Measurements from ENCODE around the gene LDLRAD3.

LDLRAD3 gene

DNA sequence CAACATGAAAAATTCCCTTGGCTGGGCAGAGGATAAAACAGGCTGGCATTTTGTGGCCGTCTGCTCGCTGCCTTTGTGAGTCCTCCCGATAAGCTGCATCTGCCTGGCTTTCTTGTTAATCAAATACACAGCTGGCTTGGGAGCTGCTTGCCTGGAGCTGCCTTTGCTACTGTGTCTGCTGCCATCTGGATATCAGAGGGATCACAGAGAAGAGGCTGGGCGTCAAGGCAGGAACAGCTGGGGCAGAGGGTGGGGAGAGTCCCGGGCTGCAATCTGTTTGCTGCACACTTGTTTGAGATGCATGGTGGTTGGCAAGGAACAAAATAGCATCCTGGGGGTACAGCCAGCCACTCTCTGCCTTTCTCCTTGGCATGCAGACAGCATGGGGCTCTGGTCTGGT lies 309.4 kb downstream of the LDLRAD3 start:
- no peak for DNase-seq

- DNase-seq: no peak
Measured at GRCh38 chr11:36254713-36255112, 310.9 kb downstream of the LDLRAD3 start.

DNA sequence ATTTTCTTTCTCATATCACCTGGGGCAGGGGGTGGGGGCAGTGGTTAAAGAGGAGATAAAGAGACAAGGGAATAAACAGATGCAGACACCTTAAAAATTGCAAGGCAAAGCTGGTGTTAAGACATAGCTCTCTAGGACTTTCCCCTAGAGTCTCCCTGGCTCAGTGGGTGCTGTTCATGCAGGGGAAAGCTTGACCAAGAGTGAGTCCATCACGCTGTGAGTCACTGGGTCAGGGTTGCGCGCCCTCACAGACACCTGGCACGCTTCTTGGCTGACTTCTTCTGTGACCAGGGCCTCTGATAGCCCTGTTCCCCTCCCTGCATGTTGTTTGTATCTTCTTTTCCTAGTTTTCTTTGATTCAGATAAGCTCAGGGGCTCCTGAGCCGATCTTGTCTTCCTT lies 313.5 kb downstream of the LDLRAD3 start:
- no peak for DNase-seq

- peak in 1 of 2 experiments; percentile 42 for DNase-seq
Measured at GRCh38 chr11:36258730-36259360, 315.0 kb downstream of the LDLRAD3 start.

- DNase-seq: no peak
Measured at GRCh38 chr11:36261094-36261493, 317.2 kb downstream of the LDLRAD3 start.

- no peak for DNase-seq
Measured at GRCh38 chr11:36264011-36264972, 320.4 kb downstream of the LDLRAD3 start.

GRCh38 chr11:36264973-36265344 lies 321.1 kb downstream of the LDLRAD3 start:
- no peak for DNase-seq

DNA sequence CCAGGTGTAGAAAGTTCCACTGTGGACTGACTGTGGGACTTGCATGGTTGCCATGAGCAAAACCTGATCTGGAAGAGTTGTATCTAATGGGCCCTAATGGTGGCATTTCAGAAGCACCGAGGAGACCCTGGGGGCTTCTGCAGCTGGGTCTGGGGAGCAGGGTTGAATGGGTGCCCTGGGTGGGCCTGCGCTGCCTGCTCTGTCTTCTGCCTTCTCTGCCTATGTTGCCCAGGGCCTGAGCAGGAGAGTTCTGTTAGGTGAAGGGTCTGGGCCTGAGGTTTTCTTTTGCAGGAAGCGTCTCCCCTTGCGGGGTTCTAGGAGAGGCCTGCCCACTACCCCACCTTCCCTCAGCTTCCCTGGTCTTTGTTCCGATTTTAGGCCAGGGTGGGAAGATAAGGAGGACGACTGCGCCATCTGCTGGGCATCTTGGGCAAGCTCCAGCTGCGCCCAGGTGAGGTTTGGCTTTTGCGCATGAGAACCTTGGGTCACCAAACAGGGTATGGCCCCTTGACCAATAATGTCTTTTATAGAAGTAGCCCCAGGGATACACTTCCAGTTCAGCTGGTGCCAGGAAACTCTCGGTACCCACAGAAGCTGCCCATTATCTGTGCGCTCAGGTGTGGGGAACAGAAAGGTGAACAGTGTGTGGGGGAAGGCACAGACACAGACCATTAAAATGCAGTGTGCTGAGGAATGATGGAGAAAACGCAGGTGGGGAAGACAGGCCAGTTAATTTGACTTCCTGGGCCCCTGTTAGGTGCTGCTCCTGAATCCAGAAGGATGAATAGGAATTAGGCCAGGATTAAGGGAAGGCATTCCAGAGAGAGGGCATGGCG lies 322.1 kb downstream of the LDLRAD3 start:
- DNase-seq: peak; percentile 78 to 79

DNA sequence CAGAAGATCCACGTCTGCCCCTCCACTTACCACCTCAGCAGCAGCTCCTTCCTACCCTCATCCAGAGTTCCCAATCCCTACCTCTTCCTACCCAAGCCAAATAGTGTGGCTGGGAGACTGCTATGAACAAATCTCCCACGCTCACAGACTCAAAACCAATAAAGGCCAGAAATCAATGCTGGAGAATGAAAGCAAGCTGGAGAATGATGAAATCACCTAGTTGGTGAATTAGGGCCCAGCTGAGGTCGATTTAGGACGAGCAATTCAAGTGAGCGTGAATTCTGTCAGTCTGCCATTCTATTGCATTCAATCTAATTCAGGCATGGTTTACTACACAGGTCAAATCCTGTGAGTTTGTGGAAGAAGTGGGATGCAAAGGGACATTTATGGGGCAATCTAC lies 322.9 kb downstream of the LDLRAD3 start:
- no peak for DNase-seq

DNA sequence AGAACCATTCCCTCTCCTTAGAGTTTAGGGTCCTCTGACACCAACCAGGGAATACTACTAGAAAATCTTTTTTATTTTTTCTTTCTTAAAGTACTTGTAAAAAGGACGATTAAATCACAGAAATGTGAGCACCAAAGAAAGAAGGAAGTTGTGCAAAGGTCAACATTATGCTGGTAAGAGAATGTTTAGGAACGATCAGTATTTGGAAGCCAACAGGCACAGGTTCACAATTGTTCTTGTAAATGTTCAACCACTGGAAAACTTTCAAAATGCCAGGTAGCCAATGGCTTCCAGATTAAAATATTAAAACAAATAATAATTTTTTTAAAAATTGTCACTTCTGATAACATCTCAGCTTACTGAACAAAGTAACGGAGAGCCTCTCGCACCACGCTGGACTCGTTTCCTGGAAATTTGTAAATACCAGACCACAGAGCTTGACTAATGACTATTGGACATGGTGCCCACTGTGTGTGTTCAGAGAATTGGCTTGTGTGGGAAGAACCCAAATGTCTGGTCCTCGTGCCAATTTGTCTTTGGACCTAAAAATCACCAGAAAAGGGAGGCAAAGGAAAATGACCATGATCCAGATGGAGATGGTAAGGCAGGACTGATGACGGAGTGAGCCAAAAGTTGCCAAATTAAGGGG lies 324.6 kb downstream of the LDLRAD3 start:
- DNase-seq: no peak

GRCh38 chr11:36270701-36271100 lies 326.8 kb downstream of the LDLRAD3 start:
- DNase-seq: no peak

GRCh38 chr11:36271794-36272407 lies 328.0 kb downstream of the LDLRAD3 start:
- DNase-seq: no peak

DNA sequence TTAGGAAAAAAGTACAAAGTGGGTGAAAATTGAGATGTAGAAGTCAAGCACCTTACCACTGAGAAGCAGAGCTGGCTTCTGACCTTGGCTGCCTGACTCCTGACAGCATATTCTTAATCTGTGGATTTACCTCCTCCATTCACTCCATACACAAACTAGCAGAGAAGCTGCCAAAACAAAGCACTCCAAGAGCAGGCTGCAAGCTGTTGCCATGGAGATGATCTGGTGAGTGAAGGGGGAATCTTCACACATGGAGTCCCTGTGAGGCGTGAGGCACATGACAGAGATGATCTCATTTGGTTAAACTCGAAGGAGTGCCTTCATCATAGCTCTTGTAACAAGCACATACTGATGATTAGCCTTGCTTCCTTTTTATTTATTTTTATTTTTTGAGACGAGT lies 329.2 kb downstream of the LDLRAD3 start:
- DNase-seq: no peak

DNA sequence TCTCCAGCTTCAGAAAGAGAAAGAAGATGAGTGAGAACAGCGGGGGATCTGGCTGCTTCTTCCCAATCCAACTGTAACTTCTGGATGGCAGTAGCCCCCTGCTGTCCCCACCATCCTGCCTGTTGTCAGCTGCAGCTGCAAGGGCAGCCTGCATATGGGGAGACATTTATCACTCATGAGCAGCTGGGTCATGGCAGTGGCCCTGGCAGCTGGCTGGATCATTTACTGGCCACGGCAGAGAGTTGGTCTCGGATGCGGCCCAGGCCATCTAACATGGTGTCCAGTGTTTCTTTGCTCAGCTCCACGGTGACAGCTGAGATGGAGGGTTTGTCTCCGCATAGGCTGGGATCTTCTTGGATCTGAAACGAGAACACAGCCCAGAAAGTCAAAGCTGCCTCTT lies 330.6 kb downstream of the LDLRAD3 start:
- DNase-seq: no peak

- DNase-seq: no peak
Measured at GRCh38 chr11:36278531-36279282, 334.8 kb downstream of the LDLRAD3 start.

GRCh38 chr11:36280531-36280930 lies 336.7 kb downstream of the LDLRAD3 start:
- DNase-seq: no peak

All from activated T-cell treated with anti-CD3 and anti-CD28 coated beads, Interleukin-2, amount 50 U/mL, for 48 hours (primary cell).